Heart left ventricle (tissue), 13 donors: ENCODE data around the gene ARID5B.

ENCODE experiments used
- CTCF ChIP-seq, 12 donors: fragments of 200-600 bp; sonication (generic) in 4 of 12; IDR thresholded peaks; one replicate each; pipeline versions ENCODE4 v1.5.0 to v1.8.0; 2018 to 2022; ENCODE audit warnings: antibody characterized with exemption in 12 of 12, mild to moderate bottlenecking in 5 of 12
- POLR2A ChIP-seq, 2 donors: fragments of 450-650 bp; IDR thresholded peaks; one replicate each; pipeline ENCODE4 v1.6.1; 2017; ENCODE audit warnings: antibody characterized with exemption in 2 of 2, mild to moderate bottlenecking in 2 of 2, moderate library complexity in 2 of 2
- donor health status: ischemic (EF 13 %, LVEDD 7.1; RV severe dilation, severe dysfunction).
- donor health status: DM: no; HTN: yes; CAD: no.
- donor health status: DM: no; HTN: no; CAD: no.
- donor health status: ischemic (EF 25% LVEDD 6.9; RV normal size, moderate dysfunction).
- donor health status: ischemic (EF 25% LVEDD 5.7; RV mildly dilated, moderate dysfunction).
- donor health status: ischemic (EF 35%, LVEDD 5.7; RV mildly dilated, moderate dysfunction).
- donor health status: nonischemic (EF 11% LVEDD 7.7; RV severe dilation, severe dysfunction).
- donor health status: DM: yes; HTN: yes; CAD: no.
- donor health status: PGD.
- donor health status: ischemic (EF 29% LVEDD 5.4; RV normal size, mild dysfunction).
- donor health status: nonischemic (EF 23%, LVEDD 6.1; RV moderate dilation, normal function).

GRCh38 chr10:62047228-62047892, 145.9 kb downstream of the ARID5B start:
- TF ChIP-seq CTCF (IDR thresholded peaks at IDR 0.05) = no peak
- TF ChIP-seq POLR2A (IDR thresholded peaks at IDR 0.05) = no peak
